HG02884 (cell line): ENCODE results near the gene PLIN5.

ENCODE experiments used
- ATAC-seq: cut with Tn5 transposase; IDR thresholded peaks from one replicate; pipeline ENCODE4 v1.9.1; 2021; ENCODE audit warnings: mild to moderate bottlenecking, moderate library complexity; ENCODE audit not compliant: unreplicated experiment

The PLIN5 gene

GRCh38 chr19:4492337-4493103 is 42.5 kb downstream of the PLIN5 start:
- no peak for ATAC-seq

GRCh38 chr19:4491446-4491845 is 43.6 kb downstream of the PLIN5 start:
- no peak for ATAC-seq

- ATAC-seq: no peak
Measured at GRCh38 chr19:4488496-4488895, 46.5 kb downstream of the PLIN5 start.

GRCh38 chr19:4487572-4487971 is 47.5 kb downstream of the PLIN5 start:
- ATAC-seq: no peak

GRCh38 chr19:4483385-4483784 is 51.6 kb downstream of the PLIN5 start:
- no peak for ATAC-seq

- ATAC-seq: no peak
Measured at GRCh38 chr19:4482721-4483364, 52.2 kb downstream of the PLIN5 start.

- no peak for ATAC-seq
Measured at GRCh38 chr19:4477034-4477801, 57.8 kb downstream of the PLIN5 start.

GRCh38 chr19:4474514-4475022 is 60.5 kb downstream of the PLIN5 start:
- ATAC-seq: no peak

- no peak for ATAC-seq
Measured at GRCh38 chr19:4473763-4474513, 61.1 kb downstream of the PLIN5 start.

- no peak for ATAC-seq
Measured at GRCh38 chr19:4473011-4473762, 61.8 kb downstream of the PLIN5 start.
